Measurements from ENCODE around the gene PEPD.

GRCh38 chr19:33521480-33522370, at the start of gene PEPD:
- TF ChIP-seq CTCF (conservative IDR thresholded peaks at IDR 0.05 in 1 of 2, IDR thresholded peaks at IDR 0.05 in 1 of 2; ENCODE audit: extremely low read depth in 1 of 2, insufficient read depth in 1 of 2, low read depth in 1 of 2, low read length in 2 of 2) (no peak), EZH2 (IDR thresholded peaks at IDR 0.05; ENCODE audit: borderline replicate concordance, low read length) (no peak)

Data from mammary epithelial cell (primary cell).